ENCODE measurements around the gene LRIG1.

LRIG1 gene

DNA sequence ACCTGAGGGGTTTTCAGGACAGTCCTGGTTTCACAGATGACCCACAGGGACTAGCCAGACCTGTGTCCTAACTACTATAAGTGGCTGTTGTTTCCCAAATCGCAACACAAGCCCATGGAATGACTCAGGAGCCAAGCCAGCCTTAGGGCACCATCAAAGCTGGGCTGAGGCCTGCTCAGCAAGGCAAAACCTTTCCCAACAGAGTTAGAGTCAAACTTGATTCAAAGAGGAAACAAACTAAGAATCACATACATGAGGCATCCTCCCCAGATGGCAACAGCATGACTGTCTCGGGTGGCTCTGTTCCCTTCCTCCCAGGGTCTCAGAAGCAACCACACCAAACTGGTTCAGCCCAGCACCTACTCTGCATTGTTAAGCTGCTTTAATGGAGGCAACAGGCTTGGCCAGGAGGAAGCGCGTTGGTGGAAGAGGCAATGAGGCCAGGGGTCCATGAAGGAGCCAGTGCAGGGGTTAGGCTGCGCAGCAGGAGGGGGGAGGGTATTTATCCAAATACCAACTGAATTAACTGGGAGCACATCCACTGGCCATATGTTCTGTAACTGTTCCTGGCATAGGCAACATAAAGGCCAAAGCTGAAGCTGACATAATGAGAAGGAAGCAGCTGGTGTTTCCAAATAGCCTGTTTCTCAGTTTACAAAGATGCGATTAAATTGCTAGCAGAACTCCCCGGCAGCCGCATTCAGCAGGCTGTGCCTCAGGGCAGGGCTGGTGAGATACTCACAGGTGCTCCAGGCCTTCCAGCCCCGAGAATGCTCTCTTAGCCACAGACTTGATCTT, 102.4 kb downstream of the LRIG1 start:
- no peak for DNase-seq

DNA sequence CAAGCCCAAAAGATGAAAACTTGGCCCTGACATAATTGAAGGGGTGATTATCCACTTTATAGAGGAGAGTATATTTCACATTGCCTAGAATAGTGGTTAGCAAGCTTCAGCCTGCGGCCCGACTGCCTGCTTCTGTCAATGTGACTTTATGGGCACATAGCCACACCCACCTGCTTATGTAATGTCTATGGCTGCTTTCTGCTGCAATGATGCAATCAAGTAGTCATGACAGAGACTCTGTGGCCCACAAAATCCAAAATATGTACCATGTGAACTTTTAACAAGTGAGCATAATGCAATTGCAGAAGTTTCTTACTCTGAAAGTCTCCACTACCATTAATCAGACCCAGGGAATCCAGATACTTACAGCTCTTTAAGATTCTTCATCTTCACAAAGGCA, 103.1 kb downstream of the LRIG1 start:
- DNase-seq: no peak

DNA sequence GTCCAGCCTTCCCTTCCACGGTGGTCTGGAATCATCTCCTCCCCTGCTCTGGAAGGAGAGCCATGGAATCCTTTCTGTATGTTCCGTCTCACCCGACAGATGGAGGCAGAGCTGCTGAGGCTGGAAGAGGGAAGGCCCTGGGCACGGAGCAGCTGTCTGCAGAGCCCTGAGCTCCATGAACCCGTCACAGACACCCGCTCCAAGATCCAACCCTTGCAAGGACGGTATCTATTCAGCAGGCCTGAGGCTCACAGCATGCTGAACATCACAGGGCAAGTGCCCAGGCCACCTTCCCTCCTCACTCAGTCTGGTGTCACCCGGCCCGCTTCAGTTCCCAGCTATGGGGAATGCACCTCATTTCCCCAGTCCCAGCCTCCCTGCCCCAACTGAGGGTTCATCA, 103.9 kb downstream of the LRIG1 start:
- DNase-seq: no peak

DNA sequence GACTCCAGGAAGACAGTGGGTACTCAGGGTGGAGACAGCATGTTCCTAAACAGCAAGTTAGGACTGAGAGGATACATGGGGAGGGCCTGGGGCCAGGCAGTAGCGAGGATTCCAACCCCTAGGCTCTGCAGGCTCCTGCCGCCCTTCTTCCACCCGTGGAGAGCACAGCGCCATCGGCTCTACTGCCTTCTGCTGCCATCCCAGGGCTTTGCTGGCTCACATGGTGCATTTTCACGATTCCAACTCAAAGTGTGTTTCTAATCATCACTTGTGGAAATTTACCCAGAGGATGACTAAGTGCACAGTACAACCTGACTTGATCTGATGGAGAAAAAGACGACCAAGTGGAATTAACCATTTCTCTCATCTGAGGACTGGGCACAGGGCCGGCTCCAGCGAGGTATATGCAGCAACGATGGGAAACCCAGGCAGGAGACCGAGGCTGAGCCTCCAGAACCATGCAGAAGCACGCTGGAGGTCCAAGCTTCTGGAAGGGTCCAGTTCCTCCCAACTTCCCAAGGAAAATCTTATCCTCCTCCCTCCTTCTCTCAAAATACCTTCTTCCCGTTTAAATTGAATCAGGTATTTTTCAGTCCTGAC, 104.6 kb downstream of the LRIG1 start:
- DNase-seq: no peak

DNA sequence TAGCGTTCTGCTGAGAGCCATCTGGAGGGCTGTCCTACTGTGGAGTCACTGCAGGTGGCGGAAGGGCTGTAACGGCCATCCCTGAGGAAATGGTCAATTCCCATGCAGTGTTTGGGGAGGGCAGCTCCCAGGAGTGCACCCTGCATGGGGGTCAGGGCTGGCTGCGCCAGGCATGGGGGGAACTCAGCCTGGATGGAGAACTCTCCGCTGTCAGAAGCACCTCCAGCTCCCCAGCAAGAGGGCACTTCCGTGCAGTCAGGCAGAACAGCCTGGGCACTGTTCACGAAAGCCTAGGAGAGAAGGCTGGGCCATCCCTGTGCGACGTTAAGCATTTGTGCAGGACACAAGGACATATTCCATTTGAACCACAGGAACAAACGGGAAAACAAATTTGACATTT, 105.2 kb downstream of the LRIG1 start:
- no peak for DNase-seq

DNA sequence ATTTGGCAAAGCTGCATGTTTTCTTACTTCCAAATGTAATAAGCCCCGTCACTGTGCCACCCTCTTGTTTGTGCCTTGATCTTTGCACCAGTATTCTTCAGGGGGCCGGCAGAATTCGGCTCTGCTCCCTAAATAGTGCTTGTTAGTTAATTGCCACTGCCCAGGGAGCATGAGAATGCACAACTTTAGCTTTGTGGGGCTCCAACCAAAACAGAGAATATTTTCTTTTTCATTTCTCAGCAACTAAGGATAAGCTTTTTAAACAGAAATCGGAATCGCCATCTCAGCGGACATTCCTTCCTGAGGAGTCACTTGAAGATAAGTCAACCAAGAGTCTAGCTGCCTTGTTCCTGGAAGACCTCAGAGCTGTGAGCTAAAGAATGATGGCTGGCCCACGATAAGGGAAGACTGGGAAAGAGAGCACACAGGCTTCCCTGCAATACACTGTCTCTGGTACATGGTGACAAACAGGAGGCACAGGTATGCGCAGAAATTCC, 106.0 kb downstream of the LRIG1 start:
- DNase-seq: no peak

DNA sequence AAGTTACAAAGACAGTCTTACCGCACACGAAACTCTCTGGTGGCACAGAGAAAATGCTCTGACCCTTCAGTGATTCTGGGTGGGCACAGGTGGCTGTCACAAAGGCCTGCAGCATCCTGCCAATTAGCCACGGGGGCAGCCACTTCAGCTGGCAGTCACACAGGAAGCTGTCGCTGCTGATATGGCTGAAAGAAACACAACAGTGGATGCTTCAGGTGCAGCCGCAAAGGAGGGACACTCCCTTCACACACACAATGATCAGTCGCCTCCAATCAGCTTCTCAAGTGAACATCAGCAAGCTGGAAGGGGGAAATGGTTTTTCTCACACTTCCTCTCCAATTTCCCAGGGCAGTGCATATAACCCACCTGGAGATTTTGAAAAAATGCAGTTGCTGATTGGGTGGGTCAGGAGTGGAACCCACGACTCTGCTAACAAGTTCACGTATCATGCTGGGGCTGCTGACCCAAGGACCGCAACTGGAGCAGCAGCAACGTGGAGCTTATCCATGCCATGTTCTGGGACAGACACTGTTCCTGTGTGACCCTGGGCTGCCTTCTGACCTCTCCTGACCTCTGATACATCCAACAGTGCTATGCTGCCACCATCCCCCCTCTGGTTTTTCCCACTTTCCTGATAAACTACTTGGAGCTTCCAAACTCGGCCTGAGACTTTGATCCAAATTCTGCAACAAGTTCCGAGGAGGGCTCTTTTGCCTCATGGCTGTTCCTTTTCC, 106.6 kb downstream of the LRIG1 start:
- no peak for DNase-seq

DNA sequence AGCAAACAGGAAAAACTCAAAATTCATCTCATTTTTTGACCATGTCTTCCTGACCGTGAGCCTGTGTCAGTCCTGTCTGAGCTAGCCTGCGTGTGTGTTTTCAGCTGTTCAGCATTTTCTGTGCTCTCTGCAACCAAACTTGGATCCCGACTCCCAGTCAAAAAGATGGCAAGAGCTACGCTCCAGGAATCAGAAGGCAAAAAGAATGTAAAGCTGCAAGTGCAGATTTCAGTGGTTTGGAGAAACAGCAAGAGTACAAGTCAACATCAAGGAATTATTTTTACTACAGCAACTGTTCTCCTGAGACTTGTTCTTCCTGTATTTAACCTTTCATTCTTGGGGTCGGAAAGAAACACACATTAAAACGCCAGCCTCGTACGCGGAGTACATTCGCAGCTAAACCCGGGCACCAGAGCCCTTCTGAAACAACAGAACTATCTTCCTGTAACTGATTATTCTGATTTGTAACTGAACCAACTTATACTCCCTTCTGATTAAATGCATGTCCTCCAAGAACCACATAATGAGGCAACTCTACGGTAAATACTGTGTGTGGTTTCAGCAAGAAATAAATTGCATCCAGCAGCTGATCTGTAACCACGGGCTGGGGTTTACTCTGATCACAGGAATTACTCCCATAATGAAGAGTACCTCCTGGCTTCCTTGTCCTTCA, 107.4 kb downstream of the LRIG1 start:
- no peak for DNase-seq

DNA sequence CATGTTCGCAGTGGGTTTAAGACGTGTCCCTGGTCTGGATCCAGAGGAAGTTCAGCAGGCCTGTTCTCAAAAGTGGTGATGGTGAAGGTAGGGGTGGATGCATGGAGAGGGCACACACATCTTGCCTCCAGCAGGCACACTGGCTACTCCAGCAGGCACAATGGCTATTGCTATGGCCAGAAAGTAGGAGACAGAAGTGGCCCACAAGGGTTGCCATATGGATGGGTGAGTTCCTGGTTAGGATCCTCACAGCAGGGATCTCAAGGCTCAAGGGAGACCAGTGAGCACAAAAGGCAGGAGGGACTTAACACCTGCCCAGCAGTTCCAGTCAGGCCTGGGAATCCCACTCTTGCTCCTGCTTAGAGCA, 107.9 kb downstream of the LRIG1 start:
- no peak for DNase-seq

DNA sequence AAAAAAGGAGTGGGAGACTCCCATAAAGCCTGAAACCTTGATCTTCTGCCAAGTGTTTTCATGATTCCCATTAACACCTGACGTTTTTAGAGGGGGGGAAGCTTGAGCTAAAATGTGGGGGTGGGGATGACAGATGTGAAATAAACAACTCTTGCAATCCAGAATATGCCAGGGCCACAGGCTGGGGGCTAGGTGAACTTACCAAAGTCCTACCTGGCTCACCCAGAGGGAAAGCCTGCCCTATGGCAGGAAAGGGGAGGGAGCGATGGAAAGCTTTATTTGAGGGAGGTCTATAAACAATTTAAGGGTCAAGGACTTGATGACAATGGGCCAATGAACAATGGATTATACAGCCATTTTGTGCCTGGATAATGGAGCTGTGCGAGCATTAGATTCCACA, 108.3 kb downstream of the LRIG1 start:
- no peak for DNase-seq

DNA sequence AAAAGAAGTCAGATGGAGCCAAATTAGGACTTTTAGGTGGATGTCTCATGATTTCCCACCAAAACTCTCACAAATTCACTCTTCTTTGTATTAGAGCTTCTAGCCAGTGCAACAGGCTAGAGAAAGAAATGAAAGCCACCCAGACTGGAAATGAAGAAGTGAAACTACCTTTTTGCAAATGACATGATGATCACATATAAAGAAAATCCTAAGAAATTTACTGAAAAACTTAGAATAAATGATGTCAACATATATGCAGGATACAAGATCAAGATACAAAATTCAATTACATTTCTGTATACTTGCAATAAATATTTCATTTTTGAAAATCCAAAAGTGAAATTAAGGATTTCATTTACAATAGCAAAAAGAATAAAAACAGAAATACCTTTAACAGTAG, 110.8 kb downstream of the LRIG1 start:
- DNase-seq: no peak

DNA sequence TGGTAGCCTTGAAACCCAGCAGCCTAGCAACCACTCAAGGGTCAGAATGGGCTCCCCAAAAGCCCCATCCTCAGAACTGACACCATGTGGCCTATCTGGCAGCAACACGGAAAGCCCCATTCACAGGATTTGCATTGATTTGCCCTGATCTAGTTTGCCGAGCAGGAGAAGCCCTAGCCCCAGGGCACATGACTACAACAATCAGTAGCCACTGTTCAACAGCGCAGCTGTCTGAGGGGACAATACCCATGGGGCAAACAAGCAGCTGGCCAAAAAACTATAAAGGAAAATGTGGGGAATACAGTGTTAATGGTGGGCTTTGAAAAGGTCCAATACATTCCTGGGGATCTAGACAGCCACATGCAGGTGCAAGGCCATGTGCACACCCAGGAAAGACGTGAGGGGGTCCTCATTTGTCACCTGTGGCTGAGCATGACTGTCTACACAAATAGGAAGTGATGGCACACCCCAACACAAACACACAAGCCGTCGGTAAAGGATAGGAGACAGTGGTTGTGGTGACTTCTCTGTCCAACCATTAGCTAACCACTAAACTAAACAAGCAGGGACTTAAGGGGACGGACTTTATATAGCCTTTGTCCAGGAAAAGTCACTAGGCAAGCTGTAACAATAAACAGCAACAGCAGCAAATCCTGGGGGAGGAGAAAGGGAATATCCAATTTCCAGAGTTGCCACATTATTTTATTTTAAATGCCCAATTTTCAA, 113.7 kb downstream of the LRIG1 start:
- DNase-seq: no peak

DNA sequence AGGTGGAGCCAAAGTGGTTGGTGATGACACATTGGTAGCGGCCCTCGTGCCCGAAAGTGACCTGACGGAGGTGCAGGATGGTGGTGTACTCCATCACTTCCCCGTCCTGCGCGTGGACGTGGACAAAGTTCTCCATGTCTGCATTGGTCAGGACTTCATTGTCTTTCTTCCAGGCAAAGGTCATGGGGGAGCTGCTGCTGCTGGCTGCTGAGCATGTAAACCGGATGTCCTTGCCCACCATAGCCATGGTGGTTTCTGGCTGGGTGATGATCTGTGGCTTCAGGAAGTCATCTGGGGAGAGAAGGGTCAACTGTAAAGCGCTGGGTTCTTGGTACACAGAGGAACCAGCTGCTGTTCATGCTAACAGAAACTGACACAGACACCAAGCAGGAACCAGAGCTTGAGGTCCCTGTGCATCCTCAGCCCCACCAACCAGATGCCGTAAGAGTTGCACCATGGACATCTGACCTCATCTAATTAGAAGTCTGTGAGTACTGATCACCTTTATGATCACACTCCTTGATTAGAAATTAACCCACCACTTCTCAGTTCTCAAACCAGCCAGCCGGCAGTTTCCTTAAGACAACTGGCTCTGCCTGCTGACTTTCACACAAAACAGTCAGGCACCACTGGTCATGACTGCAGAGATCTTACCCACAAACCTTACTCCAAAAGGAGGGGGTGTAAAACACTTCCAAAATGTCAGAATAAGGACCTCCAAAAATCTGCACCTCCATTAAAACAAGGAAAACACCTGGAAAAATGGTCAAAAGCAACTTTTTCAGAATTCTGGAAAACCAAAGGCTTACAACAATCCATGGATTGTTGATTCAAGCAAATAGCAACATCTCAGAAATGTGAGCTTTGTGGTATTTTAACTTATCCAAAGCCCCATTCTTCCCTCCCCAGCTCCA, 114.6 kb downstream of the LRIG1 start:
- DNase-seq: no peak

DNA sequence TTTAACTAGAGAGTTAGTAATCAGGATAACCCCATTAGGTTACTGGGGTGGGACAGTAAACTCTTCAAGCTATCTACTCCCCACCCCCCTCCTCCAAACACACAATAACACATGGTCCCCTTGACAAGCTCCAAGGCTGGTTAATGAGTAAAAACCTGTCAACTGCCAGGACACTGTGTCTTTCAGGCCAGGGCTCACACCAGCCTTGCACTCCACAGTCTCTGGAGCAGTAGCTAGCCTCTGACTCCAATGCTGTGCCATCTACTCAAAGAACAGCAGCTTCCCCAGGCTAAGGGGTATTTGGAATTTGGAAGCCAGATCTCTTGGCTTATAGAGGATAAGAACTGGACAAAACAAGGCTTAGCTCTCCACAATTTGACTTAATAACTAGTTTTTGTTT, 115.8 kb downstream of the LRIG1 start:
- no peak for DNase-seq

DNA sequence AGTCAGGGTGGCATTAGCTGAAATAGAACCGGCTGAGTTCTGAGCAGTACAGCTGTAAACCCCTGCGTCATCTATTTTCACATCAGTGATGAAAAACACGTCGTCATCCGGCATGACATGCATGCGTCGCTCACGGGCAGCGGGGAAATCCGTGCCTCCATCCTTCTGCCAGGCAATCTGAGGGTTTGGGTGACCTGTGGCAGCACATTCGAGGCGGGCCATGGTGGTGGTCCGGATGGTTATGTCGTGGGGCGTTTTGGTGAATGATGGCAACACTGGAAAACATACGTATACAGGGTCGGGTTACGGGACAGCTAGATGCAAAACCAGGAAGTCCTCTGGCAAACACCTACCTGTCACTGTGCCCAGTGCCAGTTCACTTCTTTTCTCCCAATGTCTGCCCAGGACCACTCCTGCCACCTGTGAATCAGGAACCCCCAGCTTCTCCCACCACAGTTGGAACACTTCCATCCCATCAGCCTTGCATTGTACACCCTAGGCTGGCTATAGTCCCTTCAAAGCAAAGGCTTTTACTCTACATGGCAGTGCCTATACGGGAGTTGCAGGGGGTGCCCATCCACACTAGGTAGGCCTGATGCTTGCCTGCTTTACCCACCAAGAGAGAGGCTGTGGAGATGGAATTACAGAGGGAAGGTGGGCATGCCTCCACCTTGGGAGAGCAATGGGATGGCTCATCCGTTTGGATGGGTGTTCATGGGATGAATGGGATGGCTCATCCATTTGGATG, 116.7 kb downstream of the LRIG1 start:
- no peak for DNase-seq

DNA sequence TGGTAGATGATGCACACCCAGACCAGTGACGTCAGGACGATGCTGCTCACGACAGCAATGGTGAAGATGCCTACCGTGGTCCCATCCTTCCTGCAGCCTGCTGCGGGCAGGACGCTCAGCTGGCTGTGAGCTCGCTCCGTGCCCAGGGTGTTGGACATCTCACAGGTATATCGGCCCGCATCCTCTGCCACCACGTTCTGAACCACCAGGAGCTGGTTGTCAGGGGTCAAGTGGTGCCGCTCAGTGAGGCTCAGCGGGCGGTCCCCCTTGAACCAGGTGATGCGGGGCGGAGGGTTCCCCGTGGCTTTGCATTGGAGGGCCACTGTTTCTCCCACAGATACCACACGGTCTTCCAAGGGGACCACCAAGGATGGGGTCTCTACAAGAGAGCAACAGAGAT, 117.8 kb downstream of the LRIG1 start:
- DNase-seq: no peak

DNA sequence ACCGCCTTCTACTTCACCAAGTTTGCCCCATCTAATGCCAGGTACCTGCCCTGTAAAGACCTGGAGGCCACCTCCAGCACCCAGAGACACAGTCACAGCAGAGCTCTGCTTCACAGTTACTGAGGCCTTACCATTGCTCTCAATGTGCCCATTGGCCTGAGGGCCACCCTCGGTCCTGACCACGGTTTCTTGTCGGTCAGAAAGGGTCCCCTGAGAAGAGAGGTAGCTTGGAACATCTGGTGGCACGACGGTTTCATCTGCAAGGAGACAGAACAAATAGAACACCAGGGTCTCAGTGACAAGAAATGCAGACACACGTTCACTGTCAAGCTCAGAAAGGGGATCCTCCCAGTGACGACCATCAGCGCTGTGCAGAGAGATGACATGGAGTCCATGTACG, 118.7 kb downstream of the LRIG1 start:
- DNase-seq: no peak

DNA sequence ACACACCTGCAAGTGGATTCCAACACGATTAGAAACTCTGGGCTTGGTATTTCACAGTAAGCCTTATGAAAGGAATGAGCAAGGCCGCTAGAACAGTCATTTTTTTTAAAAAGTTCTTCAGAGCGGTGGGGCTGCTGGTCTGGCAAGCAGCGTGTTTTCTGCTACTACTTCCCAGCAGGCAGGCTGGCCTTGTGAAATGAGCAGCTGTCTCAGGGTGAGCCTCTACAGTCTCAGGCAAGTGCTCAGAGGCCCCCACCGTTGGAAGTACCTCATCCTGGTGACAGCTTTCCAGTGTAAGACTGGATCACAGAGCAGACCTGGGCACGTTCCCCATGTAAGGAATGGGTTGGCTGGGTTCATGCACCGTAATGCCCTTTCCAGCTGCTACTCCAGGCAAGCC, 119.2 kb downstream of the LRIG1 start:
- no peak for DNase-seq

DNA sequence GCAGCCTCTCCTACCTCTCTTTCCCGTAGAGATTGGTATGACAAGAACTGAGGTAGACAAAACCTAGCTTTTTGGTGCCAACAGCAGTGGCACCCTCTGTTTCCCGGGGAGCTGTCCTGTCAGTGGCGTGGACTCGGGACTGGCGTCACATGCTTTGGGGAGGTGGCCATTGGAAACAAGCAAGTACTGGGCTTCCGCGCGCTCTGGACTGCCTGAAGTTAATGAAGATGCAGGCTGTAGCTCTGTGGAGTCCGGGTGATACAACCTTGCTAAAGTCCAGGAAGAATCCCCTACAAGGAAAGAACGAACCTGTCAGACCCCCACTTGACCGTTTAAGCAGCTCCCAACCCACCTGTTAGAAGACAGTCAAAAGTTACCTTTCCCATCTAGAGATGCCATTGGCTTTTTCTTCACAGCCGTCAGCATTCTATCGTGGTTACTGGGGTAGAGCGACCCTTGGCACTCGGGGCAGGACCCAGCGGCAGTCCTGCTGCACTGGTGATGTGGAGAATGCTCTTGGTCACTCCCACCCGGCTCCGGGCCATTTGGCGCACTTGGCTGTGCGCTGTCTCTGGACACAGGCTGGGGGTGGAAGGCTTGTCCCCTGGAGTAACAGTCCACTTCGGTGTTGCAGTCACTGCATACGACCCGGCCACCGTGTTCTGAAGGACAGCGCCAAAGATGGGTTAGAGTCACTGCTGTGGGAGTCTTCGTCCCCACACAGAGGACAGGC, 120.5 kb downstream of the LRIG1 start:
- DNase-seq: no peak

DNA sequence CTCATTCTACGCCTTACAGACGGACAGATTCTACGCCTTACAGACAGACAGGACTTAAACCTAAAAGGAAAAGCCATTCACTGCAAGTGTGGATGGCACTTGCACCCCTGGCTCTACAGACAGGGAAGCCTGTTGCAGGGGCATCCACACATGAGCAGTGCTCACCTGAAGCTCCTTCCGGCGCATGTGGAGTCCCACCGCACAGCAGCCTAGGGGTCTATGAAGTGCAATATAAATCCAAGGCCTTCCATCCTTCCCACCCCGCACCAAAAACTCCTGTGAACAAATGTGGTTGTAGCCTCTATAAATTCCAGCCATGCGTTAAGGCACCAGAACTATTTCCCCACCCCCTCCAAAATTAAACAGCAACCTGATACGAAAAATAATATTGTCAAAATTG, 121.3 kb downstream of the LRIG1 start:
- no peak for DNase-seq
